Tongue (tissue), 2 donors: ENCODE data around the gene NOL9. TPM values are rescaled to one million over a fixed set of nuclear protein-coding genes. Genes with fewer than 3 reads are reported as not detected.
A peak's percentile ranks its signal among the peaks of the same experiment; 100 is the strongest.
"Not testable (repeated sequence)": the region's sequence is repeated elsewhere in the genome, so short reads cannot be mapped to it uniquely, and the experiment has no call there.

Source experiments
- DNase-seq: peaks from one replicate; pipeline ENCODE4 v3.0.0-alpha.2; 2015
- total RNA-seq: library from RNA; depleted of rRNA; stranded (reverse); fragments of >200 nt; gene quantifications from one replicate; pipeline ENCODE4 v1.2.3, GENCODE V29; 2014

Gene NOL9
- total RNA-seq, 1 donor from 2014 or later = 28.2 TPM

GRCh38 chr1:6572653-6573383, 18.5 kb upstream of the NOL9 start:
- no peak for DNase-seq

GRCh38 chr1:6570987-6571386, 16.7 kb upstream of the NOL9 start:
- no peak for DNase-seq

- DNase-seq = peak; percentile 54
Observed at GRCh38 chr1:6570100-6570499, 15.8 kb upstream of the NOL9 start.

- DNase-seq = no peak
Observed at GRCh38 chr1:6569033-6569432, 14.7 kb upstream of the NOL9 start.

- DNase-seq = peak; percentile 77
Observed at GRCh38 chr1:6560267-6560666, 6.0 kb upstream of the NOL9 start.

- DNase-seq = not testable (repeated sequence)
Observed at GRCh38 chr1:6559161-6559560, 4.8 kb upstream of the NOL9 start.

GRCh38 chr1:6557597-6557996, 3.3 kb upstream of the NOL9 start:
- DNase-seq = no peak

GRCh38 chr1:6554907-6555778, 830 bp upstream of the NOL9 start, which contains the start of gene TAS1R1:
Gene TAS1R1 (plus strand): TSS chr1:6555307. CDS start chr1:6555374, 67 bp downstream.
- peak; percentile 93 for DNase-seq

GRCh38 chr1:6547301-6547700, 7.0 kb downstream of the NOL9 start:
- DNase-seq = no peak

- no peak for DNase-seq
Observed at GRCh38 chr1:6546326-6546725, 8.0 kb downstream of the NOL9 start.

GRCh38 chr1:6545276-6546112, 8.8 kb downstream of the NOL9 start:
- no peak for DNase-seq

GRCh38 chr1:6544831-6545230, 9.5 kb downstream of the NOL9 start:
- DNase-seq = no peak

GRCh38 chr1:6538956-6539355, 15.4 kb downstream of the NOL9 start:
- DNase-seq = no peak

GRCh38 chr1:6536291-6536690, 18.0 kb downstream of the NOL9 start:
- DNase-seq = no peak

GRCh38 chr1:6535214-6535613, 19.1 kb downstream of the NOL9 start:
- no peak for DNase-seq

- no peak for DNase-seq
Observed at GRCh38 chr1:6534248-6534822, 20.0 kb downstream of the NOL9 start.

- no peak for DNase-seq
Observed at GRCh38 chr1:6531996-6532395, 22.3 kb downstream of the NOL9 start.

- no peak for DNase-seq
Observed at GRCh38 chr1:6530504-6531160, 23.7 kb downstream of the NOL9 start.

- DNase-seq = peak; percentile 56
Observed at GRCh38 chr1:6528492-6528891, 25.8 kb downstream of the NOL9 start.

- no peak for DNase-seq
Observed at GRCh38 chr1:6526316-6526715, 28.0 kb downstream of the NOL9 start.

- no peak for DNase-seq
Observed at GRCh38 chr1:6523566-6523965, 30.7 kb downstream of the NOL9 start.

GRCh38 chr1:6521536-6521935, 32.8 kb downstream of the NOL9 start:
- DNase-seq = no peak
